Measurements from ENCODE around the gene MAP3K20.
A peak's percentile ranks its signal among the peaks of the same experiment; 100 is the strongest.
"Not testable (repeated sequence)": the region's sequence is repeated elsewhere in the genome, so short reads cannot be mapped to it uniquely, and the experiment has no call there.

The MAP3K20 gene

GRCh38 chr2:173198327-173198726 lies 122.7 kb downstream of the MAP3K20 start:
- Mint-ChIP-seq H3K4me1 (ENCODE audit: low read depth in 2 of 2) (no peaks in the 10 kb centered on the region), H3K9me3 (no peaks in the 10 kb centered on the region), H3K27ac (no peak overlapping the region), H3K36me3 (ENCODE audit: insufficient read depth) (no peaks in the 10 kb centered on the region), H3K27me3 (no peaks in the 10 kb centered on the region), H3K4me3 (no peak overlapping the region)
- DNase-seq (no peak), ATAC-seq (replicated peaks) (no peak)

- ATAC-seq (replicated peaks) (no peak), DNase-seq (no peak)
- Mint-ChIP-seq H3K4me1 (ENCODE audit: low read depth in 2 of 2) (no peaks in the 10 kb centered on the region), H3K27me3 (no peaks in the 10 kb centered on the region), H3K4me3 (no peak overlapping the region), H3K9me3 (no peaks in the 10 kb centered on the region), H3K27ac (no peak overlapping the region), H3K36me3 (ENCODE audit: insufficient read depth) (no peaks in the 10 kb centered on the region)
Observed at GRCh38 chr2:173199294-173199693, 123.6 kb downstream of the MAP3K20 start.

- Mint-ChIP-seq H3K9me3 (no peaks in the 10 kb centered on the region), H3K4me1 (ENCODE audit: low read depth in 2 of 2) (no peaks in the 10 kb centered on the region), H3K27me3 (no peaks in the 10 kb centered on the region), H3K27ac (no peak overlapping the region), H3K4me3 (no peak overlapping the region), H3K36me3 (ENCODE audit: insufficient read depth) (no peaks in the 10 kb centered on the region)
- ATAC-seq (replicated peaks) (no peak), DNase-seq (no peak)
Observed at GRCh38 chr2:173202570-173202969, 126.9 kb downstream of the MAP3K20 start.

- no peak overlapping the region for H3K4me3 Mint-ChIP-seq
- H3K9me3 Mint-ChIP-seq: no peaks in the 10 kb centered on the region
- H3K36me3 Mint-ChIP-seq (ENCODE audit: insufficient read depth): no peaks in the 10 kb centered on the region
- no peaks in the 10 kb centered on the region for H3K4me1 Mint-ChIP-seq (ENCODE audit: low read depth in 2 of 2)
- DNase-seq (no peak), ATAC-seq (replicated peaks) (no peak)
- H3K27me3 Mint-ChIP-seq: no peaks in the 10 kb centered on the region
- no peak overlapping the region for H3K27ac Mint-ChIP-seq
Observed at GRCh38 chr2:173204316-173204715, 128.7 kb downstream of the MAP3K20 start.

GRCh38 chr2:173205375-173205774 lies 129.7 kb downstream of the MAP3K20 start:
- no peaks in the 10 kb centered on the region for H3K9me3 Mint-ChIP-seq
- ATAC-seq (replicated peaks): no peak
- H3K27ac Mint-ChIP-seq: no peak overlapping the region
- H3K36me3 Mint-ChIP-seq (ENCODE audit: insufficient read depth): no peaks in the 10 kb centered on the region
- no peak overlapping the region for H3K4me3 Mint-ChIP-seq
- H3K4me1 Mint-ChIP-seq (ENCODE audit: low read depth in 2 of 2): no peaks in the 10 kb centered on the region
- H3K27me3 Mint-ChIP-seq: no peaks in the 10 kb centered on the region
- no peak for DNase-seq

- H3K4me3 Mint-ChIP-seq; H3K27ac Mint-ChIP-seq; DNase-seq; H3K36me3 Mint-ChIP-seq (ENCODE audit: insufficient read depth); H3K4me1 Mint-ChIP-seq (ENCODE audit: low read depth in 2 of 2); ATAC-seq (replicated peaks); H3K27me3 Mint-ChIP-seq; H3K9me3 Mint-ChIP-seq: not testable (repeated sequence)
Observed at GRCh38 chr2:173207124-173207523, 131.5 kb downstream of the MAP3K20 start.

- Mint-ChIP-seq H3K9me3 (no peaks in the 10 kb centered on the region), H3K27me3 (no peaks in the 10 kb centered on the region), H3K4me3 (no peak overlapping the region), H3K36me3 (ENCODE audit: insufficient read depth) (no peaks in the 10 kb centered on the region), H3K27ac (no peak overlapping the region), H3K4me1 (ENCODE audit: low read depth in 2 of 2) (peaks cover 0 to 3% of the 10 kb centered on the region in 2 donors)
- DNase-seq (peak; percentile 48 to 64 (median 56)), ATAC-seq (replicated peaks) (peak; percentile 82)
Observed at GRCh38 chr2:173210270-173211196, 134.9 kb downstream of the MAP3K20 start.

GRCh38 chr2:173213181-173213580 lies 137.5 kb downstream of the MAP3K20 start:
- H3K4me1 Mint-ChIP-seq (ENCODE audit: low read depth in 2 of 2): peaks cover 0 to 3% of the 10 kb centered on the region in 2 donors
- ATAC-seq (replicated peaks) (no peak), DNase-seq (no peak)
- no peaks in the 10 kb centered on the region for H3K9me3 Mint-ChIP-seq
- H3K4me3 Mint-ChIP-seq: no peak overlapping the region
- H3K36me3 Mint-ChIP-seq (ENCODE audit: insufficient read depth): no peaks in the 10 kb centered on the region
- H3K27me3 Mint-ChIP-seq: no peaks in the 10 kb centered on the region
- H3K27ac Mint-ChIP-seq: no peak overlapping the region

- ATAC-seq (replicated peaks) (no peak), DNase-seq (no peak)
- no peak overlapping the region for H3K4me3 Mint-ChIP-seq
- no peaks in the 10 kb centered on the region for H3K36me3 Mint-ChIP-seq (ENCODE audit: insufficient read depth)
- H3K27ac Mint-ChIP-seq: no peak overlapping the region
- H3K9me3 Mint-ChIP-seq: no peaks in the 10 kb centered on the region
- no peaks in the 10 kb centered on the region for H3K27me3 Mint-ChIP-seq
- peaks cover 0 to 5% of the 10 kb centered on the region in 2 donors for H3K4me1 Mint-ChIP-seq (ENCODE audit: low read depth in 2 of 2)
Observed at GRCh38 chr2:173214213-173214612, 138.6 kb downstream of the MAP3K20 start.

- Mint-ChIP-seq H3K4me3 (no peak overlapping the region), H3K9me3 (no peaks in the 10 kb centered on the region), H3K4me1 (ENCODE audit: low read depth in 2 of 2) (peaks cover 0 to 5% of the 10 kb centered on the region in 2 donors), H3K27me3 (no peaks in the 10 kb centered on the region), H3K27ac (no peak overlapping the region), H3K36me3 (ENCODE audit: insufficient read depth) (no peaks in the 10 kb centered on the region)
- ATAC-seq (replicated peaks) (no peak), DNase-seq (no peak)
Observed at GRCh38 chr2:173215316-173215715, 139.7 kb downstream of the MAP3K20 start.

- no peaks in the 10 kb centered on the region for H3K9me3 Mint-ChIP-seq
- ATAC-seq (replicated peaks) (no peak), DNase-seq (no peak)
- H3K4me1 Mint-ChIP-seq (ENCODE audit: low read depth in 2 of 2): peaks cover 0 to 5% of the 10 kb centered on the region in 2 donors
- no peak overlapping the region for H3K4me3 Mint-ChIP-seq
- H3K27me3 Mint-ChIP-seq: no peaks in the 10 kb centered on the region
- H3K27ac Mint-ChIP-seq: no peak overlapping the region
- H3K36me3 Mint-ChIP-seq (ENCODE audit: insufficient read depth): no peaks in the 10 kb centered on the region
Observed at GRCh38 chr2:173216051-173216450, 140.4 kb downstream of the MAP3K20 start.

- Mint-ChIP-seq H3K4me3 (no peak overlapping the region), H3K27me3 (no peaks in the 10 kb centered on the region), H3K4me1 (ENCODE audit: low read depth in 2 of 2) (peaks cover 0 to 3% of the 10 kb centered on the region in 2 donors), H3K27ac (no peak overlapping the region), H3K9me3 (no peaks in the 10 kb centered on the region), H3K36me3 (ENCODE audit: insufficient read depth) (no peaks in the 10 kb centered on the region)
- no peak for ATAC-seq (replicated peaks)
- no peak for DNase-seq
Observed at GRCh38 chr2:173216668-173217067, 141.0 kb downstream of the MAP3K20 start.

GRCh38 chr2:173217116-173217840 lies 141.6 kb downstream of the MAP3K20 start:
- no peak for ATAC-seq (replicated peaks)
- H3K36me3 Mint-ChIP-seq (ENCODE audit: insufficient read depth): no peaks in the 10 kb centered on the region
- no peak for DNase-seq
- peaks cover 0 to 3% of the 10 kb centered on the region in 2 donors for H3K4me1 Mint-ChIP-seq (ENCODE audit: low read depth in 2 of 2)
- no peaks in the 10 kb centered on the region for H3K27me3 Mint-ChIP-seq
- H3K27ac Mint-ChIP-seq: no peak overlapping the region
- H3K9me3 Mint-ChIP-seq: no peaks in the 10 kb centered on the region
- H3K4me3 Mint-ChIP-seq: no peak overlapping the region

Measured in effector memory CD8-positive, alpha-beta T cell (primary cell).